GM12864 (cell line): ENCODE measurements around the gene CS.

Experiments used
- DNase-seq: peaks from one replicate; pipeline ENCODE4 v3.0.0-alpha.2; 2011; ENCODE audit warnings: low read depth
- H3K4me3 ChIP-seq: 2 replicates; pipeline ENCODE4 v1.5.1; 2011; ENCODE audit warnings: mild to moderate bottlenecking, low read depth, low read length, control low read depth
- CTCF ChIP-seq: IDR thresholded peaks from 2 replicates; pipeline ENCODE4 v1.5.1; 2011; ENCODE audit warnings: low read depth, mild to moderate bottlenecking, moderate library complexity, low read length, control low read depth, inconsistent platforms; ENCODE audit errors: missing control alignments

CS gene

GRCh38 chr12:56248711-56249110, 51.4 kb downstream of the CS start:
- no peak for DNase-seq
- TF ChIP-seq CTCF: no peak
- no peak overlapping the region for H3K4me3 ChIP-seq

DNA sequence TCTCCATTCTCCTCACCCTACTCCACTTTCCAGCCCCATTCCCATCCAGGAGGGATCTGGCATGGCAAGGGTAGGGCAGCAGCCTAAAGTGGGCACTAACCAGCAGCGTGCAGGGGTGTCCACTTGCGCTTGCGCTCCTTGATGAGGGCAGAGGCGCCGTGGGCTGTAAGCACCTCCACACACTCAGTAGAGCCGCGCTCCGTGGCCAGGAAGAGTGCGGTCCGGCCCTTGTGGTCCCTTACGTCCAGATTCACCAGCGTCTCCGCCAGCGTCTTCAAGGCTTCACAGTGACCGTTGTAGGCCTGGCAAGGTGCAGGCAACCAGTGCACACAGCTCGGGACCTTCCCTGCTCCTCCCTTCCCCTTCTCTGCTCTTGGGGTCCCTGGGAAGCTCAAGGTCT, 52.2 kb downstream of the CS start:
- no peak for DNase-seq
- TF ChIP-seq CTCF: no peak
- no peak overlapping the region for H3K4me3 ChIP-seq

- H3K4me3 ChIP-seq: no peak overlapping the region
- no peak for DNase-seq
- no peak for TF ChIP-seq CTCF
These were observed 55.6 kb downstream of the CS start for GRCh38 chr12:56244494-56244893.

GRCh38 chr12:56243731-56244181, 56.4 kb downstream of the CS start:
- no peak overlapping the region for H3K4me3 ChIP-seq
- DNase-seq: no peak
- no peak for TF ChIP-seq CTCF

DNA sequence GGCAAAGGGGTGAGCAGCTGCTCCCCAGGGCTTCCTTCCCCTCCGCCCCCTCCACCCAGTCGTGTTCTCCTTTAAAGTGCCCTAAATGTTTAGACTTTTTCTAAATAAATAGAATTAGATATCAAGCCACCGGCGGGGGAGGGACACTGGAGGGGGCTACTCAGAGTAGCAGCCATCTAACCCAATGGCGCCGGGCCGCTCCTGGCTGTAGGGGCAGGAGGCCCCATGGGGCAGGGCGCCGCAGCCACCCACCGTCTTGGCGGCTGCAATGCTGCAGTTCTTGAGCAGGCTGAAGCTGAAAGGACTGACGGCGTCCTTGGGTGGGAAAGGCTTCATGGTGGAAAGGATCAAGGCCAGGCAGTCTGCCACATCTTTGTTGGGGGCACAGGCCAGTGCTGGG, 57.1 kb downstream of the CS start:
- H3K4me3 ChIP-seq: no peak overlapping the region
- no peak for DNase-seq
- TF ChIP-seq CTCF: no peak

GRCh38 chr12:56241424-56242303, 58.5 kb downstream of the CS start:
- DNase-seq: no peak
- no peak for TF ChIP-seq CTCF
- no peak overlapping the region for H3K4me3 ChIP-seq

DNA sequence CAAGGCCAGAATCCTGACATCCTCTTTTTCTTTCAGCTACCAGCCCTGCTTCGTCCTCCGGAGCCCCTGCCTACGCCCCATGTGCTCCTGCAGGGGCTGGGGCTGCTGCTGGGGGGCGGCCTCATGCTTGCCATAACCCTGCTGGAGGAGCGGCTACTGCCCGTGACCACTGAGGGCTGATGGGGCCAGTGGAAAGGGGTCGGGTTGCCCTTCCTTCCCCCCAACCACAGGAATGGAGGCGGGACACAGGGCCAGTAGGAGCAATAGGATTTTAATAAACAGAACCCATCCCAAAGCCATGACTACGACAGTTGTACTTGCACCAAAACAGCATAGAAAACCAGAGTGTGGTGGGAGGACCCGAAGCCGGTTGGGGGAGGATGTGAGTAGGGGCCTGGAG, 62.6 kb downstream of the CS start:
- no peak overlapping the region for H3K4me3 ChIP-seq
- TF ChIP-seq CTCF: no peak
- DNase-seq: no peak
